GM23338 (cell line): ENCODE data around the gene CDC6. TPM values are rescaled to one million over a fixed set of nuclear protein-coding genes. Genes with fewer than 3 reads are reported as not detected.

Experiments
- ATAC-seq: fragments of 200-7000 bp; cut with Tn5 transposase; 3 replicates; pipeline ENCODE4 v1.9.1; 2020
- DNase-seq: peaks from one replicate; pipeline ENCODE4 v3.0.0-alpha.2; 2015; ENCODE audit warnings: low spot score
- H2AFZ ChIP-seq: fragments of 200-600 bp; sonication (generic); 2 replicates; pipeline ENCODE4 v1.8.0; 2016; ENCODE audit warnings: antibody characterized with exemption, mild to moderate bottlenecking, moderate library complexity
- H3F3A ChIP-seq: fragments of 200-600 bp; sonication (generic); replicated peaks from 2 replicates; pipeline ENCODE4 v1.8.0; 2017; ENCODE audit warnings: antibody characterized with exemption, mixed run types, low read depth
- H3K27ac ChIP-seq: fragments of 200-600 bp; sonication (generic); 2 replicates; pipeline ENCODE4 v1.6.1; 2016; ENCODE audit warnings: low read depth
- H3K27me3 ChIP-seq: fragments of 200-600 bp; sonication (generic); 2 replicates; pipeline ENCODE4 v1.8.0; 2016; ENCODE audit warnings: mild to moderate bottlenecking, mixed run types, moderate library complexity; ENCODE audit not compliant: insufficient read depth
- H3K36me3 ChIP-seq: fragments of 200-600 bp; sonication (generic); 2 replicates; pipeline ENCODE4 v1.8.0; 2016; ENCODE audit warnings: mild to moderate bottlenecking; ENCODE audit not compliant: insufficient read depth
- H3K4me1 ChIP-seq: fragments of 200-600 bp; sonication (generic); 2 replicates; pipeline ENCODE4 v1.8.0; 2016; ENCODE audit warnings: mild to moderate bottlenecking, moderate library complexity; ENCODE audit not compliant: insufficient read depth
- H3K4me2 ChIP-seq: fragments of 200-600 bp; sonication (generic); 2 replicates; pipeline ENCODE4 v1.7.1; 2017; ENCODE audit warnings: mixed run types
- H3K4me3 ChIP-seq: fragments of 200-600 bp; sonication (generic); 2 replicates; pipeline ENCODE4 v1.6.1; 2016; ENCODE audit warnings: mixed run types
- H3K79me2 ChIP-seq: fragments of 200-600 bp; sonication (generic); replicated peaks from 2 replicates; pipeline ENCODE4 v1.8.0; 2017; ENCODE audit warnings: mild to moderate bottlenecking; ENCODE audit not compliant: insufficient read depth
- H3K9me2 ChIP-seq: fragments of 200-600 bp; sonication (generic); 2 replicates; pipeline ENCODE4 v1.8.0; 2017; ENCODE audit not compliant: insufficient read depth
- H4K20me1 ChIP-seq: fragments of 200-600 bp; sonication (generic); replicated peaks from 2 replicates; pipeline ENCODE4 v1.8.0; 2017; ENCODE audit warnings: mild to moderate bottlenecking; ENCODE audit not compliant: insufficient read depth
- H3K27ac Mint-ChIP-seq: 2 replicates; pipeline ENCODE4 v1.8.0; 2020; ENCODE audit warnings: inconsistent platforms, mild to moderate bottlenecking, moderate library complexity, mixed read lengths
- H3K27me3 Mint-ChIP-seq: 3 replicates; pipeline ENCODE4 v1.8.0; 2022; ENCODE audit warnings: low read depth, mild to moderate bottlenecking, moderate library complexity, mixed read lengths, inconsistent platforms; ENCODE audit not compliant: insufficient read depth, poor library complexity
- H3K36me3 Mint-ChIP-seq: 3 replicates; pipeline ENCODE4 v1.8.0; 2021; ENCODE audit warnings: low read depth, mild to moderate bottlenecking, inconsistent platforms, moderate library complexity, mixed read lengths
- H3K4me1 Mint-ChIP-seq: 3 replicates; pipeline ENCODE4 v1.8.0; 2020; ENCODE audit warnings: mild to moderate bottlenecking, inconsistent platforms, mixed read lengths
- H3K4me3 Mint-ChIP-seq: 3 replicates; pipeline ENCODE4 v1.8.0; 2021; ENCODE audit warnings: moderate library complexity, mild to moderate bottlenecking, inconsistent platforms, mixed read lengths
- H3K9me3 Mint-ChIP-seq: 3 replicates; pipeline ENCODE4 v1.8.0; 2020; ENCODE audit warnings: moderate library complexity, mild to moderate bottlenecking, inconsistent platforms, mixed read lengths
- CREB1 ChIP-seq: fragments of 250-450 bp; sonication (Bioruptor Pico); IDR thresholded peaks from 2 replicates; pipeline ENCODE4 v1.5.0; 2020; ENCODE audit warnings: low read depth, mild to moderate bottlenecking, moderate library complexity
- JUNB ChIP-seq: IDR thresholded peaks from one replicate; pipeline ENCODE4 v1.6.1; 2016; ENCODE audit warnings: antibody characterized with exemption; ENCODE audit not compliant: unreplicated experiment
- STAT1 ChIP-seq: IDR thresholded peaks from one replicate; pipeline ENCODE4 v1.6.1; 2016; ENCODE audit warnings: antibody characterized with exemption; ENCODE audit not compliant: unreplicated experiment
- ZNF114 ChIP-seq: fragments of 250-450 bp; sonication (Bioruptor Pico); IDR thresholded peaks from 2 replicates; pipeline ENCODE4 v1.5.0; 2020; ENCODE audit warnings: mild to moderate bottlenecking, moderate library complexity
- ZNF331 ChIP-seq: fragments of 250-450 bp; sonication (Bioruptor Pico); IDR thresholded peaks from 2 replicates; pipeline ENCODE4 v1.5.0; 2020; ENCODE audit warnings: low read depth, mild to moderate bottlenecking, moderate library complexity
- polyA plus RNA-seq: library from polyadenylated mRNA; unstranded; fragments of >200 nt; fragmentation: Nextera tagmentation; extraction: Ambion mirVana; gene quantifications from 2 replicates; pipeline ENCODE4 v1.2.1, GENCODE V29; 2016
- total RNA-seq: library from RNA; depleted of rRNA; stranded (reverse); fragments of >200 nt; shearing (Covaris generic); gene quantifications from 2 replicates; pipeline ENCODE4 v1.2.3, GENCODE V29; 2014
- TF ChIP-seq, protein P1 (sequence below), 2 experiments: fragments of 200-600 bp in 1 of 2; sonication (generic) in 1 of 2; conservative IDR thresholded peaks; 2 replicates each; pipeline versions ENCODE4 v1.5.1 to v1.6.1; 2016 to 2017; ENCODE audit warnings: antibody characterized with exemption in 2 of 2, low read depth in 2 of 2, mild to moderate bottlenecking in 2 of 2, moderate library complexity in 1 of 2

Gene CDC6
- total and polyA plus RNA-seq, 2 experiments from 2014 or later: 46.2 to 79.9 TPM

DNA sequence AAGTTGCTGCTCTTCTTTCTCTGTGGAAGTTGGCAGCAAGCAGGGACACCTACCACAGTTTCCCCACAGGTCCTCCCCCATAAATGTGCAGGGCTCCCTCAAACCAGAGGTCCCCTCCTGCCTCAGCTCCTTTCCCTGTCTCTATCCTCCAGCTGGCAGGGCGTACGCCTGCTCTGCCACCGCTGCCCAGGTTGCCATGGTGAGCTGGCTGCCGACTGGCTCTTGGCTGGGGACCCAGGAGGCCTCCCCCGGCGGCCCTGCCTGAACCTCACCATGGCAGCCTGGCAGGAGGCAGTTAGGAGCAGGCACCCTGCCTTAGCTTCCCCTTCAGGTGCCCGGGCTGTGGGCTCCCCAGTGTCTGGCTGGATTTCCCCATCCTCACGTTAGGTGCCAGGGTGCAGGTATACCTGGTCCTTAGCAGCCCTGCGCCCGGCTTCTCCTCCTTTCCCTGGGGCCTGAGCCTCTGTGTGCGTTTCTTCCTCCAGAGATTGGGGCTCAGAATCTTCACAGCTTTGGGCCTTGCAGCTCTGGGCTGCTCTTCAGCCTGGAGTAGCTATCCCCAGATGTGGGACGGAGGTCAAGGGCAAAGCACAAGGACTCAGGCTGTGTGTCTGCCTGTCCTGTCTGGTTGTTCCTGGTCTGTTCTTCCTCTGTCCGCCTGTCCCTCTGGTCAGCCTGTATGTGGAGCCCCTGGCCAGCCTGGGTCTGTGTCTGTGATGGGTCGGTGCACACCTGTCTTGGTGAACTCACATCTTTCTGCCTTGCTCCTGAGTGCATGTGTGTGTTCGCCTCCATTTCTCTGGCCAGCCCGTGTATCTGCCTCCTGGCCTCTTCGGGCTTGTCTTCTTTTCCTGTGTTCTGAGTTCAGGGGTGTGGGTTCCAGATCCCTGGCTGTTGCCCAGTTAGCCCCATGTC, 61.1 kb downstream of the CDC6 start (continued):
- TF ChIP-seq ZNF331 (CRISPR knock-in tag) (no peak), JUNB (no peak), STAT1 (no peak)
- TF ChIP-seq, protein P1, sequence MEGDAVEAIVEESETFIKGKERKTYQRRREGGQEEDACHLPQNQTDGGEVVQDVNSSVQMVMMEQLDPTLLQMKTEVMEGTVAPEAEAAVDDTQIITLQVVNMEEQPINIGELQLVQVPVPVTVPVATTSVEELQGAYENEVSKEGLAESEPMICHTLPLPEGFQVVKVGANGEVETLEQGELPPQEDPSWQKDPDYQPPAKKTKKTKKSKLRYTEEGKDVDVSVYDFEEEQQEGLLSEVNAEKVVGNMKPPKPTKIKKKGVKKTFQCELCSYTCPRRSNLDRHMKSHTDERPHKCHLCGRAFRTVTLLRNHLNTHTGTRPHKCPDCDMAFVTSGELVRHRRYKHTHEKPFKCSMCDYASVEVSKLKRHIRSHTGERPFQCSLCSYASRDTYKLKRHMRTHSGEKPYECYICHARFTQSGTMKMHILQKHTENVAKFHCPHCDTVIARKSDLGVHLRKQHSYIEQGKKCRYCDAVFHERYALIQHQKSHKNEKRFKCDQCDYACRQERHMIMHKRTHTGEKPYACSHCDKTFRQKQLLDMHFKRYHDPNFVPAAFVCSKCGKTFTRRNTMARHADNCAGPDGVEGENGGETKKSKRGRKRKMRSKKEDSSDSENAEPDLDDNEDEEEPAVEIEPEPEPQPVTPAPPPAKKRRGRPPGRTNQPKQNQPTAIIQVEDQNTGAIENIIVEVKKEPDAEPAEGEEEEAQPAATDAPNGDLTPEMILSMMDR (conservative IDR thresholded peaks at IDR 0.05; ENCODE audit: low read depth in 2 of 2): no peak

DNA sequence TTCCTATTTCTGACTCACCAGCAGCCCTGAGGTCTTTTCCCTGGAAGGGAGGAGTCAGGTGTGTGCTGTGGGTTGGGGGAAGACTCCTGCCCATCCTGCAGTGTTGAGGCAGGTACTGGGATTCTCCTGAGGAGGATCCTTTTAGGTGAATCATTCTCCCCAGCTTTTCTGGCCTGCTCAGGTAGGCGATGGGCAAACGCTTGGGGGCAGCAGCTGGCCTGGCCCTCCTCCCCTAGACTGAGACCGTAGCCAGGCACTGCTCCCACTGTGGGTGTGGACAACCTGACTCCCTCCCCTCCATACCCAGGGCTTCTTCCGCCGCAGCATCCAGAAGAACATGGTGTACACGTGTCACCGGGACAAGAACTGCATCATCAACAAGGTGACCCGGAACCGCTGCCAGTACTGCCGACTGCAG, 61.8 kb downstream of the CDC6 start:
- Histone ChIP-seq H3K27ac (no peak overlapping the region), H3F3A (peaks cover 17% of the 10 kb centered on the region), H2AFZ (no peak overlapping the region), H4K20me1 (peaks cover 6% of the 10 kb centered on the region; the same call in 1 of the 2 replicates), H3K36me3 (no peaks in the 10 kb centered on the region), H3K4me3 (no peak overlapping the region), H3K4me1 (peaks cover 69% of the 10 kb centered on the region), H3K27me3 (peaks cover 30% of the 10 kb centered on the region), H3K4me2 (no peak overlapping the region), H3K9me2 (no peaks in the 10 kb centered on the region), H3K79me2 (no peaks in the 10 kb centered on the region; the same call in 1 of the 2 replicates)
- peaks cover 33% of the 10 kb centered on the region for H3K36me3 Mint-ChIP-seq
- ATAC-seq (no peak), DNase-seq (no peak)
- peaks cover 45% of the 10 kb centered on the region for H3K27me3 Mint-ChIP-seq
- peaks cover 88% of the 10 kb centered on the region for H3K4me1 Mint-ChIP-seq
- H3K27ac Mint-ChIP-seq: no peak overlapping the region
- H3K9me3 Mint-ChIP-seq: no peaks in the 10 kb centered on the region
- no peak for TF ChIP-seq ZNF331 (CRISPR knock-in tag)
- no peak for TF ChIP-seq JUNB
- no peak overlapping the region; the same call in 2 of the 3 replicates for H3K4me3 Mint-ChIP-seq

DNA sequence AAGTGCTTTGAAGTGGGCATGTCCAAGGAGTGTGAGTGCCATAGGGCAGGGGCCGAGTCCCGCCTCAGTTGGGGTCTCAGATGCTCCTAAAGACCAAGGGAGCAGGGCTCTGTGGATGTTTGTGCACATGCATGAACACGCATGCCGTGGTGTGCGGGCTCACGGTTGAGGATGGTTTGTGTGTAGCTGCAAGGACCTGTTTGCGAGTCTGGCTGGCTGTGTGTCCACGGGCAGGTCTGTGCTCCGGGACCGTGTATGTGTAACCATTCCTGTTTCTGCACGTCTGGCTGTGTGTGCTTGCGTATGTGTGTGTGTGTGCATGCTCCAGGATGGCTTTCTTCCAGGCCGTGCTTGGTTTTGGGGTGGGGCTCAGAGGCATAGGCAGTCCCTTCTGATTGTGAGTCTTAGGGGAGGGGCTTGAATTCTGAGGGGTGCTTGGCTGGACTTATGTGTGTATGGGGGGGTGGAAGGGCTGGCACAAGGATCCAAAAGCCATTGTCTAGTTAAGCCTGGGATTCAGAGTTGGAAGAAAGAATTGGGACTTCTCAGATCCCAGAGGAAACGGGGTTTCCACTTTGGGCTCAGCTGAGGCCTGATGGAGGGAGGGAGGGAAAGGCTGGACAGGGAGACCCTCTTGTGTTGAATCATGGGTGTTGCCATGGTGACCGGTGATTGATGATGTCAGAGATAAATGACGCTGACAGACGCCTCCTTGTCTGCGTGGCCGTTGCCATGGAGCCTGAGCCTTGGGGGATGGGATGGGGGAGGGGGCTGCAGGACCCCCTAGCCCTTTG, 62.4 kb downstream of the CDC6 start:
- H3K27me3 ChIP-seq: peaks cover 26% of the 10 kb centered on the region
- H3K36me3 Mint-ChIP-seq: peaks cover 38% of the 10 kb centered on the region
- TF ChIP-seq CREB1 (peak; percentile 52; the same call in 1 of the 2 replicates), ZNF114 (CRISPR knock-in tag) (no peak)
- no peak overlapping the region for H3K27ac Mint-ChIP-seq
- H3K4me3 ChIP-seq: no peak overlapping the region; the same call in 1 of the 2 replicates
- no peaks in the 10 kb centered on the region for H3K79me2 ChIP-seq
- no peak overlapping the region for H3K27ac ChIP-seq
- H3K36me3 ChIP-seq: no peaks in the 10 kb centered on the region
- H3K4me1 ChIP-seq: peaks cover 70% of the 10 kb centered on the region
- DNase-seq (peak; percentile 72), ATAC-seq (no peak)
- no peaks in the 10 kb centered on the region for H3K9me3 Mint-ChIP-seq
- H3K4me1 Mint-ChIP-seq: peaks cover 88% of the 10 kb centered on the region
- H3K4me3 Mint-ChIP-seq: peak overlapping the region; percentile 24; the same call in 1 of the 3 replicates
- H3K4me2 ChIP-seq: peak overlapping the region; percentile 71
- H3K9me2 ChIP-seq: no peaks in the 10 kb centered on the region
- H3F3A ChIP-seq: peaks cover 13% of the 10 kb centered on the region
- H3K27me3 Mint-ChIP-seq: peaks cover 41% of the 10 kb centered on the region
- H2AFZ ChIP-seq: no peak overlapping the region
- peaks cover 6% of the 10 kb centered on the region; the same call in 1 of the 2 replicates for H4K20me1 ChIP-seq
